GM12872 (cell line): ENCODE measurements around the gene DCP2.

Source experiments
- TF ChIP-seq, protein P1 (sequence below): IDR thresholded peaks from 3 replicates; pipeline ENCODE4 v1.5.1; 2011; ENCODE audit warnings: low read depth, mild to moderate bottlenecking, low read length, moderate library complexity; ENCODE audit not compliant: insufficient read depth

Gene DCP2

DNA sequence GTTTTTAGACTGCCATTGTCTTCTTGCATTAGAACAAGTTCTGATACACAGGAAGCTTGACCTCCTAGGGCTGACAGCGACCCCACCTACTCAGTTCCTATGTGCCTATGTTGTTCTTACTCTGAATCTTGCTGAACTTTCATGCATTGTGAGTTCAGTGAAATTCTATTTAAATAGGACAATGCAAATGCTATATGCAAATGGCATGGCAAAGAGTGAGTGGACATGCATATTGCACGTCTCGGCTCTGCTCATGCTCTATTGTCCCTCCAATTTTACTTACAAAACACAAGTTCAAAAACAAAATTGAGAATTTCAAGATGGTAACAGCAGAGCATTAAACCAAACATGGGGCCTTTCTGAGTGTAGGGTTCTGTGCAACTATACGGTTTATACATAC lies 5.3 kb upstream of the DCP2 start:
- TF ChIP-seq, protein P1, sequence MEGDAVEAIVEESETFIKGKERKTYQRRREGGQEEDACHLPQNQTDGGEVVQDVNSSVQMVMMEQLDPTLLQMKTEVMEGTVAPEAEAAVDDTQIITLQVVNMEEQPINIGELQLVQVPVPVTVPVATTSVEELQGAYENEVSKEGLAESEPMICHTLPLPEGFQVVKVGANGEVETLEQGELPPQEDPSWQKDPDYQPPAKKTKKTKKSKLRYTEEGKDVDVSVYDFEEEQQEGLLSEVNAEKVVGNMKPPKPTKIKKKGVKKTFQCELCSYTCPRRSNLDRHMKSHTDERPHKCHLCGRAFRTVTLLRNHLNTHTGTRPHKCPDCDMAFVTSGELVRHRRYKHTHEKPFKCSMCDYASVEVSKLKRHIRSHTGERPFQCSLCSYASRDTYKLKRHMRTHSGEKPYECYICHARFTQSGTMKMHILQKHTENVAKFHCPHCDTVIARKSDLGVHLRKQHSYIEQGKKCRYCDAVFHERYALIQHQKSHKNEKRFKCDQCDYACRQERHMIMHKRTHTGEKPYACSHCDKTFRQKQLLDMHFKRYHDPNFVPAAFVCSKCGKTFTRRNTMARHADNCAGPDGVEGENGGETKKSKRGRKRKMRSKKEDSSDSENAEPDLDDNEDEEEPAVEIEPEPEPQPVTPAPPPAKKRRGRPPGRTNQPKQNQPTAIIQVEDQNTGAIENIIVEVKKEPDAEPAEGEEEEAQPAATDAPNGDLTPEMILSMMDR = no peak

DNA sequence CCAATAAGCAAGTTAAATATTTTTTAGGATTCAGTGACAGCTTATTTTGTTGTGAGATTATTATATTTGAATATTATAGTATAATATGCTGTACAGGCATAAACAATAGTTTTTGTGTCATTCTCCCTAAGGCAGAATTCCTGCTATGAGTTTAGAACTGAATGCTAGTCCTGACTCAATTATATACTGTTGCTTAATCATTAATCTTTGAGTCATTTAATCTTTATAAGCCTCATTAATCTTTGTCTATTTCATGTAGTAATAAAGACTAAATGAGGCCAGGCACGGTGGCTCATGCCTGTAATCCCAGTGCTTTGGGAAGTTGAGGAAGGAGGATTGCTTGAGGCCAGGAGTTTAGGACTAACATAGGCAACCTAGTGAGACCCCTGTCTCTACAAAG lies 3.6 kb upstream of the DCP2 start:
- TF ChIP-seq, protein P1 = no peak

DNA sequence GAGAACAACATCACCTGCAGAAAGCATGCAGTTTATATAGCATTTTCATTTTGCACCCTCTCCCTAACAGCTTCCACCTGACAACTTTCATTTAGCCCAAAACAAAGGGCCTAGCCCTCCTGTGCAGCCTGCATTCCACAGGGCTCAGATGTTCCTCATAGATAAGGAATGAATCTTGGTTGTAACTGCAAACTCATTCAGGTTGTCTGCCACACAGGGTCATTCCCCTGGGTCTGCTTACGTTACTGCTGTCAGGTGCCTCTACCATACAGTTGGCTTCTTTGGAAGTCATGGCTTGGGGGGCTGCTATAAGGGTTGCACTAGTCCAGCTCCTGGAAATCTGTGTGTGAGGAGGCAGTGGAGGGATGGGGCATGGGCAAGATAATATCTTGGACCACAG lies 2.7 kb upstream of the DCP2 start:
- TF ChIP-seq, protein P1 = no peak

DNA sequence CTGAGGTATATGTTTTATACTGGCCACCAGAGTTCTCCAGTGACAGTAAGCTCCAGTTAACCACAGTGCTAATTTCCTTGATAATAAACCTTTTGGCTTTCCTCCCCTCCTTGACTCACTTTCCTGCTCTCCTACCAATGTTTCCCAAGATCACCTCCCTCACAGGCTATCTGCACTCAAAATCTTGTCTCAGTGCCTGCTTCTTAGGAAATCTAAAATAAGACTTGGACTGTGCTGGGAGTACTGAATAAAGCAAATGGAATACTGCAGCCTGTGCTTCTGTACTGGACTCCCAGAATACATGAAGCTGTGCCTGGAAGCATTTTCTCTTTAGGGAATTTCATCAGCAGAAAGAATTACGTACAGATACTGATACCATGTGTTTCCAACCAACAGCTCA lies 1.7 kb upstream of the DCP2 start:
- TF ChIP-seq, protein P1 = no peak

DNA sequence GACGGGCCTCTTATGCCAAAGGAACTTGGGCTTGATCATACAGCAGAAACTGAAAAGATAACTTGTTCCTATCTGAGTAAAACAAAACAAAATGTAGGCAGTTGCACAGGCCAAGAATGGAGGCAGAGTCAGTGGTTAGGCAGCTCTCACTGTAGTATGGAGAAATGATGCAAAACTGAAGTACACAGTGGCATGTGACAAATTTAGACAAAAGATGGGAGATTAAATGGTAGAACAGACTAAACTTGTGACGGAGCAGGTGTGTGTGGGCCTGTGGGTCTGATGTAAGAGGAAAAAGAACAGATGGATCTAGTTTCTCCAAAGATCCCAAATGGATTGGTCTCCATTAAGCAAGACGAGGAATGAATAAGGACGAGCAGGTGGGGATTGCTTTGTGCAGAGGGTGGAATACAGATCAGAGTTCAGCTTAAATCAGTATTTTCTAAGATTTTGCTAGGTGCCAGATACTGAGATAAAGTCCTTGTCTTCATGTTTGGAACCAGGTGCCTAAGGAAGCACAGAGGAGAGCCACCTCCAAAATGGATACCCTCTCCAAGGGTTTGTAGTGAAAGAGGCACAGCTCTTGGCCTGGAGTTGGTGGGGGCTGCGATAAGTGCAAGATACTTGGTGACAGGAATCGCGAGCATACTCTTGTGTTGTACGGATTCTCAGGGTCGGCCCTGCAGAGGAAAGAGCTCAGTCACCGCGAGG lies 722 bp upstream of the DCP2 start:
- TF ChIP-seq, protein P1 = no peak

DNA sequence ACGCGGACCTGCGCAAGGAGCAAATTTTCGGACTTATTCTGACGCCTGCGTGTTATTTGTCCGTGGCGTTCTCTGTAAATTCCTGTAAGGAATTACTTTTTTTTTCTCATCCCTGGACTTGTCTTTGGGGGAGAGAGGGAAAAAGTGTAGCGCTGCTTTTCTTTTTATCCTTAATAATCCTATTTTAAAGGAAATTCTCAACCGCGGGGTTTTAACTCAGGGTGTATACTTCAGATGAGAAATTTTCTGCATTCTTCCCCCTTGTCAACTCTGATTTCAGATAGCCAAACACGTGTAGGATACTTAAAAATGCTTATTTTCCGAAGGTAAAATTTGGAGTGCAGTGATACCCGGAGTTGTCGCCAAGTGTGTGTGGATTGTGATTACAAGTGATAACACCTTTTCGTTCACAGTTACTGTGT lies 853 bp downstream of the DCP2 start:
- TF ChIP-seq, protein P1 = no peak

DNA sequence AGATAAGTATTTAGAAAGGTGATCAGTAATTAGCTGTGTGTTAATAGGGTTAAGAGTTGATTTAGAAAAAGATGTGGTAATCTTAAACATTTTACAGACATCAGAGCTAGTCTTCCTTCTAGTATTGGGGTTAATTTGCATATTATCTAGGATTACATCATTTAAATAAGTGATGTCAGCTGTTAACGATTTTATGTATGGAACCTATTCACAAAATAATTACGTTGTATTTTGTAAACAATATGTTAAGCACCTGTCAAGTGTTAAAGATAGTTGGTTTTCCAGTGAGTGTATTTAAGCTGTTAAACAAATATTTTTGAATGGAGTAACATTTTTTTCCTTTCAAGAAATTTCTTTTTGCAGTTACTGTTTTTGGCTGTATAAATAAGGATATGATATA lies 2.2 kb downstream of the DCP2 start:
- TF ChIP-seq, protein P1 = no peak

DNA sequence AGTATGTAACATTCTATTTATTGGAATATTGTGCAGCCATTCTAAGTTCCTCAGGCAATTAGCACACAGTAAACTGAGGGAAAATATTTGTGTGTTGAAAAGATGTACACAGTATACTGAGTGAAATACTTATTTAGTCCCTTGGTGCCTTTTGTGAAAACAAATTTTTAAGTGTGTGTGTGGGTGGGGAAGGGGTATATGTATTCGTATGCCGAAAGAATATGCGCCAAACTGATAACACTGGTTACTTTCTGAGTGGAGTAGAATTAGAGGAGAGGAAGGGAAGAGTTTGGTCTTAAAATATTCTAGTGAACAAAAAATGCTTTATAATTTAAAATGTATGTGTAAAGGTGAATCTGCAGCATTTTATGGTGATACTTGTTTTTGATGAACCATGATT lies 3.1 kb downstream of the DCP2 start:
- TF ChIP-seq, protein P1 = no peak
